GM19238 (cell line): ENCODE measurements around the gene CCDC85A.

Experiments used
- DNase-seq: peaks from one replicate; pipeline ENCODE4 v3.0.0; 2011; ENCODE audit warnings: low spot score; ENCODE audit not compliant: insufficient read length

The CCDC85A gene

GRCh38 chr2:56361844-56362243, 178.1 kb downstream of the CCDC85A start:
- DNase-seq: no peak

GRCh38 chr2:56364902-56365301, 181.1 kb downstream of the CCDC85A start:
- no peak for DNase-seq

DNA sequence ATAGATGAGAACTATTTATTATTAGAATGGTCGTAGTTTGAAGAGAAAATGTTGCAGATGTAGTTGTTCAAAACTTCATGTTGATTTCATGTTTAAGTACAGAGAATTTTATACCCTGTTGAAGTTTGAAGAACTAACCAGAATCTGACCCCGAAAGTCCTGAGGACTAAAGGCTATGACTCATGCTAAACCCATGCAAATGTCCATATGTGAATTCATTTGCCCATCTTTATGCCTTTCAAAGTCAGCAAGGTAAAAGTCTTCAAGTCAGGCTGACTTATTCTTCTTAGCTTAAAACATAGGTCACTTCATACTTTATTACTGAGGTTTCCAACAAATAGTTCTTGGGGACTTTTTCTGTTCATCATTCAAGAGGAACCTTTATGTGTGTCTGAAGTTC, 185.5 kb downstream of the CCDC85A start:
- no peak for DNase-seq

DNA sequence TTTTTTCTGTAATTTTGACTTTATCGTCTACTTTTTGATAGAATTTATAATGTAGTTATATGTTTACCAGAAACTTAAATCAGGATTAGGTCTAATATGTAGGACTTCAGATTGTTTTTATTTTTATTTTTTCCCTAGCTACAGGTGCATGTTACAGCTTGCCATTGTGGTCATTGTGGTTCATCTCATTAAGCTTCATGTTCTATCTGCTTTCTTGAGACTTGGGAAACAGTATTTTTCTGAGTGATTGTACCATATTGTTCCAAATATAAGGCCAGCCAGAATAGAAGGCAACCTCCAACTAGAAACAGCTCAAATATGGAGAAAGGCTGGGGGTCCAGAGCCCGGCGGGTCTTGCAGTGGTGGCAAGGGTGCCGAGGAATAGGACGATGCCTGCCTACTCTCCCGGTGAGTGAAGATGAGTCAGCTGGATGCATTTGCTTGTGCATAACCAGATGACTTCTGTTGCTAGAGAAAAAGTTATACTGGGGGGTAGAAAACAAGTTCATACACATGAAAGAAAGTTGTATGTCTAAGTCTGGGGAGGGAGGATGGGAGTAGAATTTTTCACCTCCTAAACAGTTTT, 188.4 kb downstream of the CCDC85A start:
- DNase-seq: no peak

DNA sequence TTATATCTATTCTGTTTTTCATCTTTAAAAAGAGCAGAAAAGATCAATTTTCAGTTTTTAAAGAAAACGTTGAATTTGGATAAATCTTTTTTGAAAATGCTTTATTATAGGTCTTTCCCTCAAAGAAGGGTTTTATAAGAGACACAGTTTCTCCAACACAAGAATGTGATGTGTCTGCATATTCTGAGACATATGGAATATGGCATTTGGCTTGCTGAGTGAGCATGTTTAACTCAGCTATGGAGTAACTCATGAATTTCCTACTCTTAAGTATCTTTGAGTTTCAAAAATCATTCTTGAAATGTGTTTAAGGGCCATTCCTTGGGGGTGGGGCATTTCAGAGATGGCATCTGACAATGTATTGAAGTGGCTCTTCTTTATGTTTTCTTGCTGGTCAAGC, 191.5 kb downstream of the CCDC85A start:
- DNase-seq: no peak

DNA sequence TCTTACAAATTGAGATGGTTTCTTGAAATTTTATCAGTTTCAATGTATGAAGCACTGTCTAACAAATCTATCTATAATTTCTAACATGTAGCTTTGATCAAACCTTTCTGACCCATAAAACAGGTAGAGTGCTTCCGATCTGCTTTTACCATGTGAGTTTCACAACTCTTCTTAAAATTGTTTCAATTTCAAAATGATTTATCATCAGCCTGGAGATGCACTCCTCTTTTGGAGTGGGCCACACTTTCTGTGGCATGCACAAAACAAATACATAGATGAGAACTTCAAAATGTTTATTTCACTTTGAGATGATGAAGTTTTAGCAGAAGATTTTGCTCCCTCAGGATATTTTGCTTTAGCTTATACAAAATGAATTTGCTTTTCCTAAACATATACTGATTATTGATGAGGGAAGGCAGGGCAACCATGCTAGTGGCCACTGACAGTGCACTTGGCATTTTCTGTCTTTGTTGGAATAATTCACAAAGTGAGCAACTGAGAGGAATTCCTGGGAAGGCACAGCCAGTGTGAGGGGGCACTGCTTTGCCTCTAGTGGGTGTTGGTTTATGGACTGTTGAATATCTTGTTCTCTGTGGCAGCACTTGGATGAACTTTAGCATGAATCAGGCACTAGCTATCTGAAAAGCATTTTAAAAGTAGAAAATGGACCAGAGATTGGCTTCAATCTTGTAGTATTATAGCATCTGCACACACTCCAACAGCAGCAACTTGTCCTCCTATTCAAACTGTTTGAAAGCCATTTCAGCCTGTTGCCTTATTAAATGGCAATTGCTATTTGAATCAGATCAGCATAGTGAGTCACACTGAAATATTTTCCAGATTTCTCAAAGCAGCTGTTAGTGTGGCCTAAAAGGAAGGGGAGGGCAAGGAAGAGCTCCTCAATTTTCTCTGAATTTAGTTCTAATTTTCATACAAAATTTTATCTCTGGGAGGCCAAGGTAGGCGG, 193.2 kb downstream of the CCDC85A start:
- DNase-seq: no peak

- DNase-seq: no peak
Observed at GRCh38 chr2:56379066-56379465, 195.3 kb downstream of the CCDC85A start.

- no peak for DNase-seq
Observed at GRCh38 chr2:56380861-56381260, 197.1 kb downstream of the CCDC85A start.

DNA sequence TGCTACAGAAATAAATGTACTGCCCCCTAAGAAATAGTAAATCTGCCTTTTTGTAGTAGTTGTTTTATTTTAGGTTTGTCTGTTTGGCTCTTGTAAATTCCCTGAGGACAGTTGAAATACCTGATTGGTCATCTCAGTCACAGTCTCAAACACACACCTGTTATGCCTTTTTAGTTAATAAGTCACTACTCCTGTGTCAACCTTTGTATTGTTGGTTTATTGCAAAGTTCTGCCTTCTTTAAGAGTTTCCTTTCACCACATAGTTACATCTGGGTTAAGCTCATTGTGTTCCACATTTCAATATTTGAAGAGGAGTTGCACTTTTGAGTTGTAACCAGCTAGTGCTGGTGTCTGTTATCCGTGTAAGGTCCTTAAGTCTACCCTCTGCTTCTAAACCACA, 198.7 kb downstream of the CCDC85A start:
- DNase-seq: no peak

DNA sequence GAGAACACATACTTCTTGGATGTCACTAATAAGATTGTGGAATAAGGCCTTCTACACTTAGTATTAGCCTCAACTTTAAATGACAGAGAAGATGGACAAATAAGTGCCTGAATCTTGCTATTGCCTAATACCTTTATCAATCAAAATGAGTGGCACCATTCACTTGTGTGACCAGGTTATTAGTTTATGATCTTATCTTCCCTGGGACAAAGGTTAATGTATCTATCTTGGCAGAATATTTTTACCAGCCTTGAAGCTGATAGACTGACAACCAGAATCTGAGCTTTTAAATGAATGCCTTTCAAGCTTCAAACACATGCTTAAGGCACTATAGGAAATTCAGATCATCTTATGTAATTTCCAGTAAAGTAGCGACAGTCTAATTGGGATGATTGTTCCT, 202.9 kb downstream of the CCDC85A start:
- DNase-seq: no peak

DNA sequence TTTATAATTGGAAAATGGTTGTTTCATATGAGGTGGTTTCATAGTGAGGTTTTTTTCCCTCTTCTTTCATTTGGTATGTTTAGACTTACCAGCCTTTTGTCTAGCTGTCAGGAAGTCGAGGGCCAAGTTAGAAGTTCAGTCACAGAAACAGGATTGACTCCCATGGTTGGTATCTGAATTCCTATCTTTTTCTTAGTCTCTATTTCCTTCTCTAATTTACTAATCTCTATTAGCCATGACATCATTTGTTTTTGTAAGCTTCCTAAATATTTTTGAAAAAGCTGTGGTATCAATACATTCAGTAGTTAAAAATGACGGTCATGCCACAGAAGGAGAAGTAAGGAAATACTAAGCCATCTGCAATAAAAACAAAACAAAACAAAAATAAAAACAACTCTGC, 206.9 kb downstream of the CCDC85A start:
- DNase-seq: no peak

DNA sequence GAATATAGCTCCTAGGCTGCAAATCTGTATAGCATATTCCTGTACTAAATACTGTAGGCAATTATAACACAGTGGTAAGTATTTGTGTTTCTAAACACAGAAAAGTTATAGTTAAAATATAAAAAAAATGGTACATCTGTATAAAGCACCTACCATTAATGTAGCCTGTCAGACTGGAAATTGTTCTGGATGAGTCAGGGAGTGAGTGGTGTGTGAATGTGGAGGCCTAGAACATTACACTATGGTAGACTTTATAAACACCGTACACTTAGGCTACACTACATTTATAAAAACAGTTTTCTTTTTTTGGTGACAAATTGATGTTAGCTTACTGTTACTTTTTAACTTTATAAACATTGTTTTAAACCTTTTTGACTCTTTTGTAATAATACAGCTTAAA, 226.3 kb downstream of the CCDC85A start:
- DNase-seq: no peak

DNA sequence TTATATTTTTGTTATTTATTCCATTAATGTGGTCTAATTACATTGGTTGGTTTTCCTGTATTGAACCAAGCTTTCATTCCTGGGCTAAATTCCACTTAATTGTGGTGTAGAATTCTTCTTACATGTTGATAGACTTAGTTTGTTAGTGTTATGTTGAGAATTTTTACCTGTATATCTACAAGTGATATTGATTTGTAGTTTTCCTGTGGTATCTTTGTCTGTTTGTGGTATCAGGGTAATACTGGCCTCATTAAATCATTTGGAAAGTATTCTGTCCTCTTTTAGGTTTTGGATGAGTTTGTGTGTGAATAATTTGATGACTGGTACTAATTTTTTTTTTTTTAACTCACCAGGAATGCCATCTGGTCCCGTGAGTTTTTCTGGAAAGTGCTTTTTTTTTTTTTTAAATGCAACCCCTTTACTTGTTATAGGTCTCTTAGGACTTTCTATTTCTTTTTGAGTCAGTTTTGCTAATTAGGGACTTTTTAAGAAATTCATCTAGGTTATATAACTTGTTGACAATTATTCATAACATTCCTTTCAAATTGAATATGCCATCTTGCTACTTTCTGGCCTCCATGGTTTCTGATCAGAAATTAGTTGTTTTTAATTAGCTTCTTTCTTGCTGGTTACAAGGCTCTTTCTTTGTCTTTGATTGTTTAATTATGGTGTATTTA, 232.8 kb downstream of the CCDC85A start:
- DNase-seq: no peak
